Measurements from ENCODE around the gene SHD. TPM values are rescaled to one million over a fixed set of nuclear protein-coding genes. Genes with fewer than 3 reads are reported as not detected.
"Not testable (repeated sequence)": the region's sequence is repeated elsewhere in the genome, so short reads cannot be mapped to it uniquely, and the experiment has no call there.

SHD gene
- total and polyA plus RNA-seq, 2 experiments from 2014 or later: 1.8 to 8.0 TPM

- Histone ChIP-seq H3K9me2 (ENCODE audit: insufficient read depth) (no peaks in the 10 kb centered on the region), H3K4me2 (no peak overlapping the region), H3F3A (replicated peaks; ENCODE audit: low read depth) (0 out of 2 replicates have a peak, but pooled peaks cover 3% of the 10 kb centered on the region), H3K79me2 (replicated peaks; ENCODE audit: insufficient read depth) (no peaks in the 10 kb centered on the region), H3K27me3 (ENCODE audit: insufficient read depth) (no peaks in the 10 kb centered on the region), H4K20me1 (replicated peaks; ENCODE audit: insufficient read depth) (no peaks in the 10 kb centered on the region), H3K36me3 (ENCODE audit: insufficient read depth) (no peaks in the 10 kb centered on the region), H3K4me3 (no peak overlapping the region), H2AFZ (no peak overlapping the region), H3K4me1 (ENCODE audit: insufficient read depth) (no peaks in the 10 kb centered on the region), H3K27ac (ENCODE audit: low read depth) (no peak overlapping the region)
- Mint-ChIP-seq H3K9me3 (no peaks in the 10 kb centered on the region), H3K27me3 (ENCODE audit: insufficient read depth, low read depth, poor library complexity) (peaks cover 12% of the 10 kb centered on the region), H3K4me1 (no peaks in the 10 kb centered on the region), H3K4me3 (no peak overlapping the region), H3K27ac (no peak overlapping the region), H3K36me3 (ENCODE audit: low read depth) (no peaks in the 10 kb centered on the region)
- ATAC-seq (no peak), DNase-seq (ENCODE audit: low spot score) (no peak)
- TF ChIP-seq ZNF462 (CRISPR knock-in tag; IDR thresholded peaks at IDR 0.05) (no peak), STAT1 (IDR thresholded peaks at IDR 0.05; ENCODE audit: unreplicated experiment) (no peak), REST (IDR thresholded peaks at IDR 0.05; ENCODE audit: unreplicated experiment) (no peak), ETS1 (IDR thresholded peaks at IDR 0.05) (no peak), ZNF114 (CRISPR knock-in tag; IDR thresholded peaks at IDR 0.05) (no peak), POLR2AphosphoS5 (IDR thresholded peaks at IDR 0.05; ENCODE audit: low read depth) (no peak), EZH2phosphoT487 (IDR thresholded peaks at IDR 0.05; ENCODE audit: unreplicated experiment) (no peak), CREB1 (CRISPR knock-in tag; IDR thresholded peaks at IDR 0.05; ENCODE audit: low read depth) (no peak), ZNF331 (CRISPR knock-in tag; IDR thresholded peaks at IDR 0.05; ENCODE audit: low read depth) (no peak), JUNB (IDR thresholded peaks at IDR 0.05; ENCODE audit: unreplicated experiment) (no peak), NANOG (IDR thresholded peaks at IDR 0.05; ENCODE audit: borderline replicate concordance) (no peak), CTCF (conservative IDR thresholded peaks at IDR 0.05; ENCODE audit: low read depth in 2 of 2) (no peak)
Observed at GRCh38 chr19:4234862-4235201, 44.2 kb upstream of the SHD start.

- H3K4me3 Mint-ChIP-seq; H3F3A ChIP-seq (replicated peaks; ENCODE audit: low read depth); DNase-seq (ENCODE audit: low spot score); H3K36me3 Mint-ChIP-seq (ENCODE audit: low read depth); H3K36me3 ChIP-seq (ENCODE audit: insufficient read depth); H3K9me3 Mint-ChIP-seq; H3K4me3 ChIP-seq; H3K9me2 ChIP-seq (ENCODE audit: insufficient read depth); H3K27me3 ChIP-seq (ENCODE audit: insufficient read depth); H2AFZ ChIP-seq; H3K4me1 Mint-ChIP-seq; H3K79me2 ChIP-seq (replicated peaks; ENCODE audit: insufficient read depth); H3K4me1 ChIP-seq (ENCODE audit: insufficient read depth); H3K27ac ChIP-seq (ENCODE audit: low read depth); ATAC-seq; H3K4me2 ChIP-seq; H3K27ac Mint-ChIP-seq; H4K20me1 ChIP-seq (replicated peaks; ENCODE audit: insufficient read depth): not testable (repeated sequence)
- H3K27me3 Mint-ChIP-seq (ENCODE audit: insufficient read depth, low read depth, poor library complexity): peaks cover 15% of the 10 kb centered on the region
Observed at GRCh38 chr19:4237510-4237909, 41.6 kb upstream of the SHD start.

All from GM23338 (cell line).